Suprapubic skin (tissue), 3 donors: Measurements from ENCODE around the gene IL17A.

Source experiments
- CTCF ChIP-seq, 2 donors: fragments of 200-600 bp in 1 of 2; fragments of 450-650 bp in 1 of 2; sonication (generic) in 1 of 2; IDR thresholded peaks; one replicate each; pipeline ENCODE4 v1.5.1; 2016 to 2019; ENCODE audit warnings: antibody characterized with exemption in 2 of 2, mild to moderate bottlenecking in 1 of 2, moderate library complexity in 1 of 2
- EP300 ChIP-seq: sonication (generic); formaldehyde crosslinking; IDR thresholded peaks from one replicate; pipeline ENCODE4 v1.6.1; 2017; ENCODE audit warnings: antibody characterized with exemption

- TF ChIP-seq EP300, result no peak
- TF ChIP-seq CTCF (IDR thresholded peaks at IDR 0.05), result no peak
These were observed 305 bp downstream of the IL17A start for GRCh38 chr6:52186480-52186879.
